Hepatocyte (in vitro differentiated cells): Measurements from ENCODE around the gene HEMK1.

ENCODE experiments used
- EZH2 ChIP-seq: fragments of 200-600 bp; sonication (generic); IDR thresholded peaks from 2 replicates; pipeline ENCODE4 v1.6.1; 2016; ENCODE audit warnings: antibody characterized with exemption, mild to moderate bottlenecking, borderline replicate concordance
- EZH2phosphoT487 ChIP-seq: fragments of 200-600 bp; sonication (generic); IDR thresholded peaks from one replicate; pipeline ENCODE4 v1.6.1; 2018; ENCODE audit warnings: antibody characterized with exemption, mild to moderate bottlenecking, low read depth, moderate library complexity; ENCODE audit not compliant: unreplicated experiment, severe bottlenecking
- TF ChIP-seq, protein P1 (sequence below): fragments of 200-600 bp; sonication (generic); IDR thresholded peaks from 2 replicates; pipeline ENCODE4 v1.5.1; 2016; ENCODE audit warnings: antibody characterized with exemption, mild to moderate bottlenecking; ENCODE audit not compliant: poor library complexity

- TF ChIP-seq EZH2phosphoT487: no peak
- TF ChIP-seq, protein P1, sequence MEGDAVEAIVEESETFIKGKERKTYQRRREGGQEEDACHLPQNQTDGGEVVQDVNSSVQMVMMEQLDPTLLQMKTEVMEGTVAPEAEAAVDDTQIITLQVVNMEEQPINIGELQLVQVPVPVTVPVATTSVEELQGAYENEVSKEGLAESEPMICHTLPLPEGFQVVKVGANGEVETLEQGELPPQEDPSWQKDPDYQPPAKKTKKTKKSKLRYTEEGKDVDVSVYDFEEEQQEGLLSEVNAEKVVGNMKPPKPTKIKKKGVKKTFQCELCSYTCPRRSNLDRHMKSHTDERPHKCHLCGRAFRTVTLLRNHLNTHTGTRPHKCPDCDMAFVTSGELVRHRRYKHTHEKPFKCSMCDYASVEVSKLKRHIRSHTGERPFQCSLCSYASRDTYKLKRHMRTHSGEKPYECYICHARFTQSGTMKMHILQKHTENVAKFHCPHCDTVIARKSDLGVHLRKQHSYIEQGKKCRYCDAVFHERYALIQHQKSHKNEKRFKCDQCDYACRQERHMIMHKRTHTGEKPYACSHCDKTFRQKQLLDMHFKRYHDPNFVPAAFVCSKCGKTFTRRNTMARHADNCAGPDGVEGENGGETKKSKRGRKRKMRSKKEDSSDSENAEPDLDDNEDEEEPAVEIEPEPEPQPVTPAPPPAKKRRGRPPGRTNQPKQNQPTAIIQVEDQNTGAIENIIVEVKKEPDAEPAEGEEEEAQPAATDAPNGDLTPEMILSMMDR: no peak
- TF ChIP-seq EZH2: no peak
Observed at GRCh38 chr3:50615190-50615589, 45.9 kb downstream of the HEMK1 start.
